ENCODE measurements around the gene TLR7.

GRCh38 chrX:12891171-12891570 is 24.3 kb downstream of the TLR7 start:
- TF ChIP-seq, protein P1, sequence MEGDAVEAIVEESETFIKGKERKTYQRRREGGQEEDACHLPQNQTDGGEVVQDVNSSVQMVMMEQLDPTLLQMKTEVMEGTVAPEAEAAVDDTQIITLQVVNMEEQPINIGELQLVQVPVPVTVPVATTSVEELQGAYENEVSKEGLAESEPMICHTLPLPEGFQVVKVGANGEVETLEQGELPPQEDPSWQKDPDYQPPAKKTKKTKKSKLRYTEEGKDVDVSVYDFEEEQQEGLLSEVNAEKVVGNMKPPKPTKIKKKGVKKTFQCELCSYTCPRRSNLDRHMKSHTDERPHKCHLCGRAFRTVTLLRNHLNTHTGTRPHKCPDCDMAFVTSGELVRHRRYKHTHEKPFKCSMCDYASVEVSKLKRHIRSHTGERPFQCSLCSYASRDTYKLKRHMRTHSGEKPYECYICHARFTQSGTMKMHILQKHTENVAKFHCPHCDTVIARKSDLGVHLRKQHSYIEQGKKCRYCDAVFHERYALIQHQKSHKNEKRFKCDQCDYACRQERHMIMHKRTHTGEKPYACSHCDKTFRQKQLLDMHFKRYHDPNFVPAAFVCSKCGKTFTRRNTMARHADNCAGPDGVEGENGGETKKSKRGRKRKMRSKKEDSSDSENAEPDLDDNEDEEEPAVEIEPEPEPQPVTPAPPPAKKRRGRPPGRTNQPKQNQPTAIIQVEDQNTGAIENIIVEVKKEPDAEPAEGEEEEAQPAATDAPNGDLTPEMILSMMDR (IDR thresholded peaks at IDR 0.05): no peak
- TF ChIP-seq POLR2A (IDR thresholded peaks at IDR 0.05): no peak

Measured in right lobe of liver (tissue), 4 donors.